Spleen (tissue), 7 donors: ENCODE data around the gene KATNAL1.

ENCODE experiments used
- CTCF ChIP-seq, 11 experiments: fragments of 200-600 bp in 7 of 11; fragments of 450-650 bp in 4 of 11; sonication (generic) in 4 of 11; IDR thresholded peaks in 8 of 11; conservative IDR thresholded peaks in 3 of 11; 1 replicate in 7 of 11; 2 replicates in 4 of 11; pipeline versions ENCODE4 v1.4.0 to v1.8.0; 2016 to 2021; ENCODE audit warnings: antibody characterized with exemption in 11 of 11, inconsistent platforms in 4 of 11, mild to moderate bottlenecking in 1 of 11
- POLR2A ChIP-seq, 3 donors: fragments of 450-650 bp; IDR thresholded peaks; one replicate each; pipeline ENCODE4 v1.5.1; 2017; ENCODE audit warnings: antibody characterized with exemption in 3 of 3, mild to moderate bottlenecking in 1 of 3
- donor health status: DM: no; HTN: no; CAD: no; lungs with moderate emphysema.
- donor health status: DM: no; HTN: no; CAD: no.
- donor health status: DM: no; HTN: no; CAD: no.

- no peak for TF ChIP-seq CTCF (IDR thresholded peaks at IDR 0.05 in 8 of 11, conservative IDR thresholded peaks at IDR 0.05 in 3 of 11)
- TF ChIP-seq POLR2A (IDR thresholded peaks at IDR 0.05) = no peak
These were observed 47.4 kb upstream of the KATNAL1 start for GRCh38 chr13:30354493-30355383.
